PC-3 (cell line): ENCODE results near the gene FAXDC2.

Source experiments
- EZH2 ChIP-seq: fragments of 300-600 bp; sonication (generic); IDR thresholded peaks from one replicate; pipeline ENCODE4 v1.6.1; 2017; ENCODE audit warnings: antibody characterized with exemption, mild to moderate bottlenecking, low read length; ENCODE audit not compliant: unreplicated experiment
- EZH2phosphoT487 ChIP-seq: fragments of 300-600 bp; sonication (generic); IDR thresholded peaks from 2 replicates; pipeline ENCODE4 v1.6.1; 2018; ENCODE audit warnings: mild to moderate bottlenecking, antibody characterized with exemption, low read length, borderline replicate concordance
- TF ChIP-seq, protein P1 (sequence below): fragments of 300-600 bp; sonication (generic); conservative IDR thresholded peaks from 2 replicates; pipeline ENCODE4 v1.5.1; 2017; ENCODE audit warnings: antibody characterized with exemption, low read depth, mild to moderate bottlenecking, low read length

DNA sequence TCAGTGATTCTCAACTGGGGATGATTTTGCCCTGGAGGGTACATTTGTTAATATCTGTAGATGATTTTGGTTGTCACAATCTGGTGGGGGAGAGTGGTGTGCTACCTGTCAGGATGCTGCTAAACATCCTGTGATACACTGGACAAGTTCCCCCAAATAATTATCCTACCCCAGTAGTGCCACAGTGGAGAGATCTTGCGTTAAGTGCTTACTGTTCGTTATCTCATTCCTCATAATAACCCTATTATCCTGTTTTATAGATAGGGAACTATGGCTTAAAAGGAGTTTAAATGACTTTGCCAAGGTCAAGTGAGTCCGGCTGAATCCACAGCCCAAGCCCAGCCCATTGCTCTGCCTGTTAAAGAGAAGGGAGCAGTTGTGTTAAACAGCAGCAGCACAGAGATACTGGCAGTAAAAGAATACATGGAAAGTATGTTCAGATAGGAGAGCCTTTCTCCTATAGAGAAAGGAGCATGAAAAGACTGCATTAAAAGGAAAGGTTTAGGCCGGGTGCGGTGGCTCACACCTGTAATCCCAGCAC lies 23.5 kb upstream of the FAXDC2 start:
- TF ChIP-seq EZH2 (no peak), EZH2phosphoT487 (no peak)
- TF ChIP-seq, protein P1, sequence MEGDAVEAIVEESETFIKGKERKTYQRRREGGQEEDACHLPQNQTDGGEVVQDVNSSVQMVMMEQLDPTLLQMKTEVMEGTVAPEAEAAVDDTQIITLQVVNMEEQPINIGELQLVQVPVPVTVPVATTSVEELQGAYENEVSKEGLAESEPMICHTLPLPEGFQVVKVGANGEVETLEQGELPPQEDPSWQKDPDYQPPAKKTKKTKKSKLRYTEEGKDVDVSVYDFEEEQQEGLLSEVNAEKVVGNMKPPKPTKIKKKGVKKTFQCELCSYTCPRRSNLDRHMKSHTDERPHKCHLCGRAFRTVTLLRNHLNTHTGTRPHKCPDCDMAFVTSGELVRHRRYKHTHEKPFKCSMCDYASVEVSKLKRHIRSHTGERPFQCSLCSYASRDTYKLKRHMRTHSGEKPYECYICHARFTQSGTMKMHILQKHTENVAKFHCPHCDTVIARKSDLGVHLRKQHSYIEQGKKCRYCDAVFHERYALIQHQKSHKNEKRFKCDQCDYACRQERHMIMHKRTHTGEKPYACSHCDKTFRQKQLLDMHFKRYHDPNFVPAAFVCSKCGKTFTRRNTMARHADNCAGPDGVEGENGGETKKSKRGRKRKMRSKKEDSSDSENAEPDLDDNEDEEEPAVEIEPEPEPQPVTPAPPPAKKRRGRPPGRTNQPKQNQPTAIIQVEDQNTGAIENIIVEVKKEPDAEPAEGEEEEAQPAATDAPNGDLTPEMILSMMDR: no peak
